IMR-90 (cell line): Measurements from ENCODE around the gene STK17B. TPM values are rescaled to one million over a fixed set of nuclear protein-coding genes. Genes with fewer than 3 reads are reported as not detected.

Source experiments
- ATAC-seq: fragments of 200-7000 bp; cut with Tn5 transposase; 2 replicates; pipeline ENCODE4 v1.9.1; 2020; ENCODE audit warnings: low read depth, mild to moderate bottlenecking, moderate library complexity
- BruUV-seq: library from RNA; stranded (reverse); fragments of 400-500 nt; replicated peaks from 2 replicates; lab custom pipeline; 2021; lab: Mats Ljungman, UMichigan
- CTCF ChIA-PET: fragments of 300-600 bp; formaldehyde crosslinking; extraction: SDS; loops from one replicate; lab custom pipeline; 2021; ENCODE audit warnings: antibody characterized with exemption; lab: Yijun Ruan, JAX
- POLR2A ChIA-PET: fragments of 300-600 bp; sonication (Branson Sonifier 250); formaldehyde crosslinking; loops from one replicate; lab custom pipeline; 2022; ENCODE audit warnings: antibody characterized with exemption; ENCODE audit not compliant: unreplicated experiment; lab: Charles Lee
- DNase-seq: peaks from one replicate; pipeline ENCODE4 v3.0.0; 2013
- H2AFZ ChIP-seq: replicated peaks from 2 replicates; pipeline ENCODE3; 2013; ENCODE audit warnings: low read length, mild to moderate bottlenecking; ENCODE audit not compliant: poor library complexity
- H2AK5ac ChIP-seq: 2 replicates; pipeline ENCODE4 v1.6.1; 2013; ENCODE audit warnings: low read depth, low read length, inconsistent platforms
- H2AK9ac ChIP-seq: replicated peaks from 2 replicates; pipeline ENCODE3; 2013; ENCODE audit warnings: mild to moderate bottlenecking, low read depth, low read length, moderate library complexity; ENCODE audit not compliant: poor library complexity
- H2BK120ac ChIP-seq: 2 replicates; pipeline ENCODE4 v1.6.1; 2013; ENCODE audit warnings: low read depth, low read length, inconsistent platforms
- H2BK15ac ChIP-seq: 3 replicates; pipeline ENCODE4 v1.6.1; 2013; ENCODE audit warnings: low read depth, low read length, inconsistent platforms
- H2BK20ac ChIP-seq: 2 replicates; pipeline ENCODE4 v1.6.1; 2013; ENCODE audit warnings: low read depth, mild to moderate bottlenecking, inconsistent platforms, low read length, moderate library complexity
- H2BK5ac ChIP-seq: 2 replicates; pipeline ENCODE4 v1.6.1; 2013; ENCODE audit warnings: mild to moderate bottlenecking, low read depth, low read length, inconsistent platforms; ENCODE audit not compliant: poor library complexity, severe bottlenecking
- H3K14ac ChIP-seq: replicated peaks from 2 replicates; pipeline ENCODE4 v1.6.1; 2013; ENCODE audit warnings: low read depth, low read length, inconsistent platforms
- H3K18ac ChIP-seq: 2 replicates; pipeline ENCODE4 v1.6.1; 2013; ENCODE audit warnings: low read depth, low read length, control low read depth
- H3K23ac ChIP-seq: 2 replicates; pipeline ENCODE4 v1.6.1; 2013; ENCODE audit warnings: low read depth, low read length, inconsistent platforms
- H3K27ac ChIP-seq: 2 replicates; pipeline ENCODE4 v1.5.1; 2013; ENCODE audit warnings: mild to moderate bottlenecking, control low read depth, low read length; ENCODE audit not compliant: insufficient read depth
- H3K27me3 ChIP-seq: 2 replicates; pipeline ENCODE4 v1.6.1; 2013; ENCODE audit warnings: low read length; ENCODE audit not compliant: control insufficient read depth, insufficient read depth
- H3K36me3 ChIP-seq: 2 replicates; pipeline ENCODE4 v1.6.1; 2013; ENCODE audit warnings: low read length, mixed read lengths; ENCODE audit not compliant: control insufficient read depth, insufficient read depth
- H3K4ac ChIP-seq: 2 replicates; pipeline ENCODE4 v1.6.1; 2013; ENCODE audit warnings: low read depth, low read length, inconsistent platforms
- H3K4me1 ChIP-seq: 2 replicates; pipeline ENCODE4 v1.6.1; 2013; ENCODE audit warnings: low read length, mixed read lengths; ENCODE audit not compliant: control insufficient read depth, insufficient read depth
- H3K4me2 ChIP-seq: 2 replicates; pipeline ENCODE4 v1.6.1; 2013; ENCODE audit warnings: low read depth, mild to moderate bottlenecking, control low read depth, low read length, moderate library complexity
- H3K4me3 ChIP-seq: 2 replicates; pipeline ENCODE4 v1.5.1; 2013; ENCODE audit warnings: low read depth, mild to moderate bottlenecking, control low read depth, low read length, moderate library complexity; ENCODE audit not compliant: insufficient read depth
- H3K56ac ChIP-seq: 2 replicates; pipeline ENCODE4 v1.6.1; 2013; ENCODE audit warnings: low read length, inconsistent platforms; ENCODE audit not compliant: insufficient read depth; ENCODE audit errors: extremely low read depth
- H3K79me1 ChIP-seq, 2 experiments: 2 replicates each; pipeline ENCODE4 v1.6.1; 2013; ENCODE audit warnings: low read length in 2 of 2, inconsistent platforms in 1 of 2, low read depth in 1 of 2
- H3K9ac ChIP-seq: 2 replicates; pipeline ENCODE4 v1.6.1; 2013; ENCODE audit warnings: low read depth, low read length, control low read depth
- H3K9me1 ChIP-seq: 2 replicates; pipeline ENCODE4 v1.6.1; 2013; ENCODE audit warnings: low read length, inconsistent platforms; ENCODE audit not compliant: insufficient read depth
- H3K9me3 ChIP-seq: 2 replicates; pipeline ENCODE4 v1.6.1; 2013; ENCODE audit warnings: low read length; ENCODE audit not compliant: control insufficient read depth, insufficient read depth
- H4K20me1 ChIP-seq: 2 replicates; pipeline ENCODE4 v1.6.1; 2013; ENCODE audit warnings: low read length, inconsistent platforms; ENCODE audit not compliant: insufficient read depth
- H4K5ac ChIP-seq: 2 replicates; pipeline ENCODE4 v1.6.1; 2013; ENCODE audit warnings: mild to moderate bottlenecking, low read depth, low read length, control low read depth
- H4K8ac ChIP-seq, 2 experiments: 2 replicates each; pipeline ENCODE4 v1.6.1; 2013; ENCODE audit warnings: low read depth in 2 of 2, low read length in 2 of 2, control low read depth in 1 of 2, inconsistent platforms in 1 of 2
- H4K91ac ChIP-seq: 2 replicates; pipeline ENCODE4 v1.6.1; 2013; ENCODE audit warnings: low read depth, low read length, inconsistent platforms; ENCODE audit not compliant: insufficient read depth
- CEBPB ChIP-seq: IDR thresholded peaks from 2 replicates; pipeline ENCODE4 v1.6.1; 2012; ENCODE audit warnings: low read depth, low read length, improper control_type of control experiment
- FOS ChIP-seq: fragments of 150-350 bp; IDR thresholded peaks from 2 replicates; pipeline ENCODE4 v1.6.1; 2016; ENCODE audit warnings: low read depth, low read length
- MAFK ChIP-seq: IDR thresholded peaks from 2 replicates; pipeline ENCODE4 v1.6.1; 2012; ENCODE audit warnings: low read depth, low read length, improper control_type of control experiment
- MAZ ChIP-seq: IDR thresholded peaks from 2 replicates; pipeline ENCODE4 v1.6.1; 2012; ENCODE audit warnings: low read depth, mild to moderate bottlenecking, low read length, improper control_type of control experiment, moderate library complexity, borderline replicate concordance
- MXI1 ChIP-seq: IDR thresholded peaks from 2 replicates; pipeline ENCODE4 v1.6.1; 2012; ENCODE audit warnings: low read depth, mild to moderate bottlenecking, low read length, moderate library complexity, borderline replicate concordance
- RAD21 ChIP-seq: IDR thresholded peaks from 2 replicates; pipeline ENCODE4 v1.6.1; 2012; ENCODE audit warnings: low read length, improper control_type of control experiment
- RCOR1 ChIP-seq: IDR thresholded peaks from 2 replicates; pipeline ENCODE4 v1.6.1; 2012; ENCODE audit warnings: mild to moderate bottlenecking, low read length, improper control_type of control experiment; ENCODE audit not compliant: insufficient replicate concordance
- RFX5 ChIP-seq: IDR thresholded peaks from 2 replicates; pipeline ENCODE4 v1.8.0; 2012; ENCODE audit warnings: low read depth, mild to moderate bottlenecking, low read length, moderate library complexity
- WGBS, 2 experiments: methylation state at CpG; one replicate each; pipeline versions ENCODE4 v1.1.5 to v1.1.7; 2013; ENCODE audit warnings: missing lambda C conversion rate in 2 of 2; ENCODE audit not compliant: insufficient read length in 1 of 2; ENCODE audit errors: extremely low coverage in 2 of 2; 5-methylcytosine and 5-hydroxymethylcytosine counted together
- dilution Hi-C: fragments of 300-500 bp; cut with HindIII; formaldehyde crosslinking; loops from one replicate; pipeline ENCODE4 v1.14.3; 2018; ENCODE audit warnings: low sequenced_read_pairs; ENCODE audit not compliant: unreplicated experiment
- in situ Hi-C: fragments of 300-500 bp; cut with MboI; formaldehyde crosslinking; loops from 3 replicates; pipeline ENCODE4 v1.14.3; 2019; ENCODE audit warnings: low sequenced_read_pairs, inconsistent platforms, mixed read lengths
- intact Hi-C: fragments of 100-400 bp; cut with micrococcal nuclease; formaldehyde crosslinking; loops from 2 replicates; pipeline ENCODE4 v1.10.0; 2022
- polyA plus RNA-seq, 3 experiments: library from polyadenylated mRNA; depleted of rRNA; stranded (reverse); fragments of >200 nt; gene quantifications; 2 replicates each; pipeline ENCODE4 v1.2.3, GENCODE V29; 2012; ENCODE audit warnings: low replicate concordance in 1 of 3
- total RNA-seq: library from RNA; depleted of rRNA; stranded (reverse); fragments of >200 nt; gene quantifications from 2 replicates; pipeline ENCODE4 v1.2.3, GENCODE V29; 2012

Gene STK17B
- total and polyA plus RNA-seq, 2 of the 4 experiments (the other 2 are of a cell fraction), result 7.5 to 48.9 TPM

DNA sequence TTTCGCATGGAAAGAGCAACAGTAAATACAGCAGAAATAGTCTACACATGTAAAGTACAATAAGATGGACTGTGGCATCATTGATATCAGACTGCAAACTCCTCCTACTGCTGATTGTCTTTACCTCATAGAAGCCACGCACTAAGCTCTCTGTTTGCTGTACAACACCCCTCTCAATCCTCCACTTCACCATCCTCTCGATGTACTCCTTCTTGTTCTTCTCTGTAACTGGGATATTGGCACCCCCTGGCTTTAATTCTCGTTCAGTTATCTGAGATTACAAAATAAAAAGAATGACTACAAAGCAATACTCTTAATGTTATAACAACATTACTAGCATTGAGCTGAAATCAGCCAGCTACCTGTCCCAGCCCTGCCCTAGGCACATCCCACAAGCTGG lies 49.3 kb upstream of the STK17B start:
- Histone ChIP-seq H3K4ac (no peak overlapping the region), H3K4me3 (no peak overlapping the region), H3K9me3 (no peaks in the 10 kb centered on the region), H3K9me1 (no peaks in the 10 kb centered on the region; the same call in 1 of the 2 replicates), H3K79me1 (no peaks in the 10 kb centered on the region), H3K23ac (no peak overlapping the region), H4K20me1 (no peaks in the 10 kb centered on the region), H2AK5ac (no peak overlapping the region), H2BK20ac (no peak overlapping the region), H2BK15ac (no peak overlapping the region), H3K4me2 (no peak overlapping the region), H4K8ac (no peak overlapping the region), H3K9ac (no peak overlapping the region), H2BK5ac (no peak overlapping the region), H2AFZ (no peak overlapping the region), H2BK120ac (no peak overlapping the region), H3K27ac (no peak overlapping the region), H2AK9ac (no peak overlapping the region), H3K27me3 (no peaks in the 10 kb centered on the region), H3K4me1 (0 out of 2 replicates have a peak, but pooled peaks cover 1% of the 10 kb centered on the region), H4K5ac (no peak overlapping the region), H3K18ac (no peak overlapping the region), H3K14ac (no peak overlapping the region), H4K91ac (no peak overlapping the region), H3K56ac (no peak overlapping the region), H3K36me3 (no peaks in the 10 kb centered on the region)
- intact Hi-C loops (no loop called here), in situ Hi-C loops (no loop called here), dilution Hi-C loops (no loop called here)
- no peak for TF ChIP-seq RCOR1
- TF ChIP-seq MAZ, result no peak
- TF ChIP-seq MXI1, result no peak
- TF ChIP-seq CEBPB, result no peak
- TF ChIP-seq FOS, result no peak
- no peak for TF ChIP-seq MAFK
- no peak for TF ChIP-seq RFX5
- TF ChIP-seq RAD21, result no peak
- POLR2A ChIA-PET, result no interaction called here
- BruUV-seq, result no TSS peak
- WGBS, 2 experiments, result 100% methylated on average over 1 of the region's 4 CpGs; no CpG with 5 or more reads in 1 of the 2 experiments
- DNase-seq, result no peak
- no peak for ATAC-seq
- CTCF ChIA-PET, result no interaction called here
